SHP77 (cell line): ENCODE results near the gene USP54.
A peak's percentile ranks its signal among the peaks of the same experiment; 100 is the strongest.
"Not testable (repeated sequence)": the region's sequence is repeated elsewhere in the genome, so short reads cannot be mapped to it uniquely, and the experiment has no call there.

Experiments used
- DNase-seq, 2 experiments: peaks; one replicate each; lab custom pipeline; 2025; lab: John Stamatoyannopoulos, UW

USP54 gene, protein sequence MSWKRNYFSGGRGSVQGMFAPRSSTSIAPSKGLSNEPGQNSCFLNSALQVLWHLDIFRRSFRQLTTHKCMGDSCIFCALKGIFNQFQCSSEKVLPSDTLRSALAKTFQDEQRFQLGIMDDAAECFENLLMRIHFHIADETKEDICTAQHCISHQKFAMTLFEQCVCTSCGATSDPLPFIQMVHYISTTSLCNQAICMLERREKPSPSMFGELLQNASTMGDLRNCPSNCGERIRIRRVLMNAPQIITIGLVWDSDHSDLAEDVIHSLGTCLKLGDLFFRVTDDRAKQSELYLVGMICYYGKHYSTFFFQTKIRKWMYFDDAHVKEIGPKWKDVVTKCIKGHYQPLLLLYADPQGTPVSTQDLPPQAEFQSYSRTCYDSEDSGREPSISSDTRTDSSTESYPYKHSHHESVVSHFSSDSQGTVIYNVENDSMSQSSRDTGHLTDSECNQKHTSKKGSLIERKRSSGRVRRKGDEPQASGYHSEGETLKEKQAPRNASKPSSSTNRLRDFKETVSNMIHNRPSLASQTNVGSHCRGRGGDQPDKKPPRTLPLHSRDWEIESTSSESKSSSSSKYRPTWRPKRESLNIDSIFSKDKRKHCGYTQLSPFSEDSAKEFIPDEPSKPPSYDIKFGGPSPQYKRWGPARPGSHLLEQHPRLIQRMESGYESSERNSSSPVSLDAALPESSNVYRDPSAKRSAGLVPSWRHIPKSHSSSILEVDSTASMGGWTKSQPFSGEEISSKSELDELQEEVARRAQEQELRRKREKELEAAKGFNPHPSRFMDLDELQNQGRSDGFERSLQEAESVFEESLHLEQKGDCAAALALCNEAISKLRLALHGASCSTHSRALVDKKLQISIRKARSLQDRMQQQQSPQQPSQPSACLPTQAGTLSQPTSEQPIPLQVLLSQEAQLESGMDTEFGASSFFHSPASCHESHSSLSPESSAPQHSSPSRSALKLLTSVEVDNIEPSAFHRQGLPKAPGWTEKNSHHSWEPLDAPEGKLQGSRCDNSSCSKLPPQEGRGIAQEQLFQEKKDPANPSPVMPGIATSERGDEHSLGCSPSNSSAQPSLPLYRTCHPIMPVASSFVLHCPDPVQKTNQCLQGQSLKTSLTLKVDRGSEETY (N-terminal part only)

DNA sequence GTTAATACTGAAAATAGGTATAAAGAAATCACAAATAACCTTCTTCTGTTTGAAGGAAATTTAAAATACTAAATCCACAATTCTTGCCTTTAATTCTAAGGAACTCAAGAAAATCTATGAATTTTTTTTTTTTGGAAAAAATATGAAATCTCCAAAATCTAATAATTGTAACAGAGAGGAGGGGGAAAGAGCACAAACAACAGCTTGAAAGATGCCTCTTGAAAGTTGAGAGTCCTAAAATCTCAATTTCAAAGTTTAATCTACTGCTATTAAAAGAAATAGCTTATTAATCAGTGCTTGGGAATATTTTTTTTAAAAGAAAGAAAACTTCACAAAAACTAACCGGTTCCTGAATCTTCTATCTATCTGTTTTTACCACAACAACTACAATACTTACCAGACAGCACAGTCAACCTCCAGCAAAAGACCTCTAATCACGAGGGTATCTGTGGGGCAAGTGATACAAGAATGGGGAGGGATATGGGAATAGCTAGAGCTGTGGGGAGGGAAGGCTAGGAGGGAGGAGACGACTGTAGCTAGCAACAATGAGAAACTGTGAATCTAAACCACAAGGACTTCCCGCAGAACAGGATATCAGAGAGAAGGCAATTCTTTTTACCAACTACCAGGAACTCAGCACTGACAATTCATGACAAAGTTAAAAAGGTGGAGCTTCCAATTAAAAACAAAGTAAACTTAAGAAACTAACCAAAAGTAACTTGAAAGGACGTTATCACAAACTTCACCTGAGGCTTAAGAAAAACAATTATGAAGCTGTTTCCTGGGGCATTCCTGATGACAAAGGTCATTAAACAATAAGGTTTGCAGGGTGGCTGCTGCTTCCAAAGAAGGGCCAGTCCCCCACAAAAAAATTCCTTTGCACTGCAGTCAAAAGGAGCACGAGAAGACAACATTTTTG, at the start of gene USP54:
TSS of gene USP54 (minus strand) at position 462 of the 919 bp plus-strand sequence. CDS start 15,684 bp downstream, outside the sequence.
- DNase-seq, result no peak

DNA sequence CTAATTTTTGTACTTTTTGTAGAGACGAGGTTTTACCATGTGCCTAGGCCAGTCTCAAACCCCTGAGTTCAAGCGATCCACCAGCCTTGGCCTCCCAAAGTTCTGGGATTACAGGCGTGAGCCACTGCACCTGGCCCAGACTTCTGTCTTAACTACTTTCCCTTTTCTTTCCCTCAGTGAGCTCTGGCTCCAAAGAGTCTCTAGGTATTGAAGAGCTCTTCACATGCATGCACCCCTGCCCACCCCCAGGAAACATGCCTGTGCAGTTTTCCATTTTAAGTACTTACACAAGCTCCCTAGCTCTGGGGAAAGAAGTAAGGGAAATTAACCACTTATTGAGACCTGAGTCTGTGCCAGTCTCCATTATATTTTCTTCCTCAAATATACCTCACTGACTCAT, 48.1 kb upstream of the USP54 start:
- no peak for DNase-seq

DNA sequence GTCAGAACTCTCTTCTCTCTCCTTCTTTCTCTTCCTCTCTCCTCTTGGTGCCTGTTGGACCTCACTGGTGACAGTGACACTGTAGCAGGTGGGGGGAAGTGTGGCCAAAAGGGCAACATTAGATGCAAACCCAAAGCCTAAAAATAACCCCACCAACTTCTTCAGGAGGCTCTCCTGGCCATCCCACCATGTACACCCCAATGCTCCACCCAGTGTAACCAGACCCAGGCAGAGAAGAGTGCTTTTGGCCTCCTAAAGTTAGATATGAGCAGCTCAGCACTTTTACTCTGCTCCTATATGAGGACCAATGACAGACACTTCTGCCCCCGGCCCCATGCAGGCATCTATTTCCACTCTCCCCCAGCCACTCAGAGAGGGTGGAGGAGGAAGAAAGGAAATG, 44.6 kb upstream of the USP54 start:
- no peak for DNase-seq

DNA sequence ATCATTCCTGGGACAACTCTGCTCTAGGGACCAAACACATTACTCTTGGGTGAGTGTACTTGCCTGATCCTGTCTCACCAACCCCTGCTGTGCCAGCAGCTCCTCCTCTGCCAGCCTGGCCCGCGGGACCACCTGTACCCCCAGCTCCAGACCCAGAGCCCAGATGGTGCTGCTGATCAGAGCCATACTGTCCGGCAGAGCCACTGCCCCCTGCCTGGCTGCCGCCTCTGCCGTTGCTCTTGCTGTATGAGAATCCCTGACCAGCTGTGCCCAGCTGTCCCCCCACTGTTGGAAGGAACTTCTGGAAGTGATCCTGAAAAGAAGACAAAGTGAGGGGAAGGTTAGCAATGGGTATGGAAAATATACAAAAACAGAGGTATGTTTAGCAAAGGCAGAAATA, 43.3 kb upstream of the USP54 start:
- no peak for DNase-seq

DNA sequence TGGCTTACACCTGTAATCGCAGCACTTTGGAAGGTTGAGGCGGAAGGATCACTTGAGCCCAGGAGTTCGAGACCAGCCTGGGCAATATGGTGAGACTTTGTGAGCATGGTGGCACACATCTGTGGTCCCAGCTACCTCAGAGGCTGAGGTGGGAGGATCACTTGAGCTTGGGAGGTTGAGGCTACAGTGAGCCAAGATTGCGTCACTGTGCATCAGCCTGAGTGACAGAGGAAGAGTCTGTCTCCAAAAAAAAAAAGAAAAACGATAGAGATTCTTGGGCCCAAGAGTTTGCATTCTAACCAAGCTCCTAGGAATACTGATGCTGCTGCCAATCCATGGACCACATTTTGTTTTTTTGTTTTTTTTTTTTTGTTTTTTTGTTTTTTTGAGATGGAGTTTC, 38.0 kb upstream of the USP54 start:
- DNase-seq, result no peak

DNA sequence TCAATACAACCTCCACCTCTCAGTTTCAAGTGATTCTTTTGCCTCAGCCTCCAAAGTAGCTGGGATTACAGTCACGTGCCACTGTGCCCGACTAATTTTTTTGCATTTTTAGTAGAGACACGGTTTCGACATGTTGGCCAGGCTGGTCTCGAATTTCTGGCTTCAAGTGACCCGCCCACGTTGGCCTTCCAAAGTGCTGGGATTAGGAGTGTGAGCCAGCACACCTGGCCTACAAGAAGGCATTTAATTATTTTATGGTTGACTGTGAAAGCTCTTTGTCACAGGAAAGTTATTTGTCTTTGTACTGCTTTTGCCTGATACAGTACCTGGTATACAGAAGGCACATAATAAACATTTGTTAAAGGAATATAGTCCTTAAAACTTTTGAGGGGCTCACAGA, 37.3 kb upstream of the USP54 start:
- no peak for DNase-seq

DNA sequence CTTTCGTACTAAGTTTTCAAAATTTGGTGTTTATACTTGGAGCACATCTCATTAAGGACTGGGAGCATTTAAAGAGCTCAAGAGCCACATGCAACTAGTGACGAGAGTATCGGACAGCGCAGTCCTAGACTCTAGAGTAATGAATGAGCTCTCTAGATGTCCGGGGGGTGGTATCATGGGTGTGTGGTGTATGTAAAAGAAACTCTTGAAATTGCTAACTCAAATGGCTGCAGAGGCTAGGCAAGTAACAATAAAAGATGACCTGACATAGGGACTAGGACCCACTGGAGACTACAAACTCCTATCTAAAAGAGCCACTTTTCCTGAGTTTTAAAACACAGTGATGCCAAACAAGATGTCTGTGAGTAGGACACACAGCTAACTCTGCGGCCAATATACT, 36.2 kb upstream of the USP54 start:
- DNase-seq, result no peak

DNA sequence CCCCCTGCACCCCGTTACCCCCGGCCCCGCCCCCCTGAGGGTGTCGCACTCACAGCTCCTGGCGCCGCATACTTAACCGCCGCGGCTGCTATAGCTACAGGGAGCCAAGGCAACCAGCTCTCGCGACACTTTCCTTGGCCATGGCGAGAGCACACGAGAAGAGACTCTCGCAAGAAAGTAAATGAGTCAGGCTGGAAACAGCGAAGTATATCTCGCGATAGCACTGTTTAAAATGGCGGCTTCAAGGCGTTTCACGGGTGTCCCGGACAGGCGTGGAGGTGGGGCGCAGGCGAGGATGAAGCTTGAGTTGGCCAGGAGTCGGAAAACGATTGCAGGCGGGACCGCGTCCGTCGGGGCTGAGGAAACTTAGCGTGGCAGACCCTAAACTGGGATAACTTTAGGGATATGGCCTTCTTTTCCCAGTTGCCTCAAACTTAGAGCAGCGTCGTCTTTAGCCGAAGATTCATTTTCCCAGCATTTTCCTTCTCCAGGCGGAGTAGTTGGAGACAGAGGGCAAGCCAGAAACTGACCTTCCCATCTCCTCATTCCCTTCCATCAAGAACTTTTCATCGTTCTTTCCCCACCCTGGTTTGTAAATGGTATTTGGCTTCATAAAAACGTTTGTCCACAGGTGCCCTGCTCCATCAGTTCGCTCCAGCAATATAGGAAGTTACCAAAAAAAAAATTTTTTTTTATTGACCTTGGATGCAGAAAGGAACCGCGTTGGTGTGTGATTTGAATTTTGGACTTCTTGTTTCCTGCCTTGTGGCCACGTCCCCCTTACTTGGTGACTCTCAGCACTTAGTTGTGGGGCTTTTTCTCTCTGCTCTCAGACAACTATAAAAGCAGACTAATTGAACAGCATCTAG, 35.0 kb upstream of the USP54 start:
- peak; percentile 85 to 91 for DNase-seq

DNA sequence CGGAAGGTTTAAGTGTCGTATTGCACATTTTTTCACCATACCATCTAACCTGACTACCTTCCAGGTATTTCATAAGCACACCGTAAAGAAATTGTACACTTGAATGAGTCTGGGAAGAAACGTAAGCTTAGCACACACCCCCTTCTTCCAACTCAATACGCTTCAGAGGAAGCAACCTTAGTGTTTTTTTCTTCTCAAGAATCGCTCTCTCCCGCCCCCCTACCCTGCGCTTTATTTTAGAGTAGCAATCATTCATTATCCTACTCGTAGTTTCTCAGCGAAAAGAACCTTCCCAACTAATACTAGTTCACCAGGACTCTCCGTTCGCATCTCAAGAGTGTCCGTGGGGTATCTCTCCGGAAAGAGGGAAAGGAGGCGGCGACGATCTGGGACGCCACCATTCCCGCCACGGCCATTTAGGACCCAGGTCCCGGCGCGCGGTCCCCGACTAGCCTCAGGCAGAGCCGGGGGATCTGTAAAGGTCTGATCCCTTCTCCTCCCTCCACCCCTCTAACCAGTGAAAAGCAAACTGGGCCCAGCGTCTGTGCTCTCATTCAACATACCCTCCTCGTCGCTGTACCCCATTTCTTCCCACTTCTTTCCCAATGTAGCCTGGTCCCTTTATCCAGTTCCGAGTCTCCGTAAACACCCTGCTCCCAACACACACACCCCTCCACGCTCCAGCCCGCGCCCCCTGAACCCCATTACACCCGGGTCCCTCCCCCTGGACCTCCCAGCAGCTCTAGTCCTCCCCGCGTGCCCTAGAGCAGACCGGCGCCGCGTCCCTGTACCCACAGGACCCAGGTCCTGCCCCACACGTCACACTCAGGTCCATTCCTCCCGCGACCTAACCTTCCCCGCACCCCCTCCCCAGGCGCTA, 34.1 kb upstream of the USP54 start:
- no peak for DNase-seq

DNA sequence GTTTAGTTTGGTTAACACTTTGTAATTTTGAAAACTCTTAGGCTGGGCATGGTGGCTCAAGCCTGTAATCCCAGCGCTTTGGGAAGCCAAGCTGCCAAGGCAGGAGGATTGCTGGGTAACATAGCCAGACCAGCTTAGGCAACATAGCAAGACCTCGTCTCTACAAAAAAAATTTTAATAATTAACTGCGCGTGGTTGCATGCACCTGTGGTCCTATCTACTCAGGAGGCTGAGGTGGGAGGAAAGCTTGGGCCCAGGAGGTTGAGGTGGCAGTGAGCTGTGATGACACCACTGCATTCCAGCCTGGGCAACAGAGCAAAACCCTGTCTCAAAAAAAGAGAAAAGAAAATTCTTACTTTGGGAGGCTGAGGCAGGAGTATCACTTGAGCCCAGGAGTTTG, 31.9 kb upstream of the USP54 start:
- DNase-seq, result no peak

DNA sequence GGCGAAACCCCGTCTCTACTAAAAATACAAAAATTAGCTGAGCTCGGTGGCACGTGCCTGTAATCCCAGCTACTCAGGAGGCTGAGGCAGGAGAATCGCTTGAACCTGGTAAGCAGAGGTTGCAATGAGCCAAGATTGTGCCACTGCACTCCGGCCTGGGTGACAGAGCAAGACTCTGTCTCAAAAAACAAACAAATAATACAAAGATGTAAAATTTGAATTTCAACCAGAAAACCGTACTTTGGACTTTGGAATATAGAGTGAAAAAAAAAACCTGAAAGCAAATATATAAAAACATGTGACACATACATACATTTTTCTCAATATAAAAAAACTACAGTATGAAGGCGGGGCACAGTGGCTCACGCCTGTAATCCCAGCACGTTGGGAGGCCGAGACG, 29.8 kb upstream of the USP54 start:
- not testable (repeated sequence) for DNase-seq

DNA sequence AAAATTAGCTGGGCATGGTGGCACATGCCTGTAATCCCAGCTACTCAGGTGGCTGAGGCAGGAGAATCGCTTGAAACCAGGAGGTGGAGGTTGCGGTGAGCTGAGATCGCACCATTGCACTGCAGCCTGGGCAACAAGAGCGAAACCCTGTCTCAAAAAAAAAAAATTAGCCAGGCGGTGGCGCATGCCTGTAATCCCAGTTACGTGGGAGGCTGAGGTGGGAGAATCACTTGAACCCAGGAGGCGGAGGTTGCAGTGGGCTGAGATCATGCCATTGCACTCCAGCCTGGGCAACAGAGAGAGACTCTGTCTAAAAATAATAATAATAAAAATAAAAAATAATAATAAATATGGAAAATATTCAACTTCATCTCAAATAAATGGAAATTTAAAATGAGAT, 26.0 kb upstream of the USP54 start:
- not testable (repeated sequence) for DNase-seq

DNA sequence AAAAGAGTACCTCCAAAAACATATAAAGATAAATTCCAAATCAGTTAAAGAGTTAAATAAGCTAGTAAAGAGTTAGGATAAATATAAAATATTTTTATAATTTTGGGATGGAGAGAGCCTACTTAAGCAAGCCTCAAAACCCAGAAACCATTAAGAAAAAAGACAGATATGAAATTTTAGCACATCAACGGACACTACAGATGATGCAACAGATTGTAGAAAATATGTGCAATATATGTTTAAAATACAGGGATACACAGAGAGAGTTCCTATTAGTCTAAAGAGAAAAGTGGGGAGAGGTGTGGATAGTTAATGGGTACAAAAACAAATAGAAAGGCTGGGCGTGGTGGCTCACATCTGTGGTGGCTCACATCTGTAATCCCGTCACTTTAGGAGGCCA, 23.6 kb upstream of the USP54 start:
- DNase-seq, result no peak

DNA sequence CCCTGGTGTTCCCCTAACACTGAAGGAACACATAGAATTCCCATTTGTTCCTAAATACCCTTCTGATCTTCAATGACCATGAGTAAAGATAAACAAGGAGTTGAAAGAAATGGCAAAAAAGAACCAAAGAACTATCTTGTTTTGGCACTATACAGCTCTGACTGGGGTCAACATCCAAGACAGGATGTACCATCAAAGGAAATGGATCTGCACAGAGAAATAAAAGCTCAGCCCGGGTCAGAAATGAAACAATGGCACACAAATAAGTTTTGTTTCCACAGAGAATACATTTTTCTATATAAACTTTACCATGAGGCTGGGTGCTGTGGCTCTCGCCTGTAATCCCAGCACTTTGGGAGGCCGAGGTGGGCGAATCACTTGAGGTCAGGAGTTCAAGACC, 18.0 kb upstream of the USP54 start:
- no peak for DNase-seq

DNA sequence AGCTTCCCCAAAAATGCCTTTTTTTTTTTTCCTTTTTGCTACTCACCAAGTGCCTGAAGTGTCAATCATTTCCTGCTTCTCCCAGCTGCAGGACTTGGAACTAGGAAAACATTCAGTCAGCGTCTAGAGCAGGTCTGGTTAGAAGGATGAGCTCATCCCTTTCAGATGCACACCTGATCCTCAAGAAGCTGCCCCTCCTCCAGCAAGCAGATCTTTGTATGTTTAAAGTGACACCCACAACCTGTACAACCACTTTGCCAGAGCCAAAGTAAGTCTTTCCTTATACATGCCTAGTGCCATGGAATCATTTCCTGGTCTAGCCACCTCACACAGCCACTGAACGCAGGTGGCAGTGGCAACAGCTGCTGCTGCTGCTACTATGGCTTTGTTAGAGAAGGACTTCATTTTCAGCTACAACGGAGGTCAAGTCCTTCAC, 10.4 kb upstream of the USP54 start:
- DNase-seq, result peak; percentile 23 to 29

DNA sequence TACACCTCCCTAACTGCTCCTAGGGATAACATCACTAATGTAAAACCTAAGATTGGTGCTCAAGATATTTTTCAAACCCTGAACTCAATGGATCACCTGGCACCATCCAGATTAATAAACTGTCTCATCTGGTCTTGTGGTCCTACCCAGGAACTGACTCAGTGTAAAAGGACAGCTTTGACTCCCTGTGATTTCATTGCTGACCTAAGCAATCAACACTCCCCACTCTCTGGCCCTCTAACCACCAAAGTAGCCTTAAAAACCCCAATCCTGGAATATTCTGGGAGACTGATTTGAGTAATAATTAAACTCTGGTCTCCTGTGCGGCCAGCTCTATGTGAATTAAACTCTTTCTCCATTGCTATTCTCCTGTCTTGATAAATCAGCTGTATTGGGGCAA, 6.2 kb upstream of the USP54 start:
- DNase-seq, result no peak

DNA sequence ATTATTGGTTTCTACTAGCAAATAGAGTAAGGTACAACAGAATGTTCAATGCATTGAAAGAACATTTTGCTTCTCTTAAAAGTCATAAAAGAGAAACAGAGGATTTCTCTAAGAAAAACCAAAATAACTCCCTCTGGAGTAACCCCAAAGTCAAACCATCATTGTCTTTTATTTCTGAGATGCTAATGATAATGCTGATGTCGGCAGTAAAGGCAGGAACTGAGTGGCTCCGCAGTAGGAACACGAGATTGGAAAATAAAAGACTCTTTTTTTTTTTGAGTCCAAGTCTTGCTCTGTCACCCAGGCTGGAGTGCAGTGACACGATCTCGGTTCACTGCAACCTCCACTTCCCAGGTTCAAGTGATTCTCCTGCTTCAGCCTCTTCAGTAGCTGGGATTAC, 2.7 kb upstream of the USP54 start:
- no peak for DNase-seq

DNA sequence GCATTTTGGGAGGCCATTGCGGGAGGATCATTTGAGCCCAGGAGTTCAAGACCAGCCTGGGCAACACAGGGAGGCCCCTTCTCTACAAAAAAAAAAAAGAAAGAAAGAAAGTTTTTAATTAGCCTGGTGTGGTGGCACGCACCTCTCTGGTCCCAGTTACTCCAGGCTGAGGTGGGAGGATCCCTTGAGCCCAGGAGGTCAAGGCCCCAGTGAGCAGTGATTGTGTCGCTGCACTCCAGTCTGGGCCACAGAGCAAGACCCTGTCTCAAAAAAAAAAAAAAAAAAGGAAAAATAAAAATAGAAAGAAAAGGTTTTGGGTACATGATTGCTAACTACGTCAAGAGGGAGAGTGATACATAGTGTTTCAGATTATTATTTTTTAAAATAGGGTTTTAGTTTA, 2.0 kb upstream of the USP54 start:
- no peak for DNase-seq

DNA sequence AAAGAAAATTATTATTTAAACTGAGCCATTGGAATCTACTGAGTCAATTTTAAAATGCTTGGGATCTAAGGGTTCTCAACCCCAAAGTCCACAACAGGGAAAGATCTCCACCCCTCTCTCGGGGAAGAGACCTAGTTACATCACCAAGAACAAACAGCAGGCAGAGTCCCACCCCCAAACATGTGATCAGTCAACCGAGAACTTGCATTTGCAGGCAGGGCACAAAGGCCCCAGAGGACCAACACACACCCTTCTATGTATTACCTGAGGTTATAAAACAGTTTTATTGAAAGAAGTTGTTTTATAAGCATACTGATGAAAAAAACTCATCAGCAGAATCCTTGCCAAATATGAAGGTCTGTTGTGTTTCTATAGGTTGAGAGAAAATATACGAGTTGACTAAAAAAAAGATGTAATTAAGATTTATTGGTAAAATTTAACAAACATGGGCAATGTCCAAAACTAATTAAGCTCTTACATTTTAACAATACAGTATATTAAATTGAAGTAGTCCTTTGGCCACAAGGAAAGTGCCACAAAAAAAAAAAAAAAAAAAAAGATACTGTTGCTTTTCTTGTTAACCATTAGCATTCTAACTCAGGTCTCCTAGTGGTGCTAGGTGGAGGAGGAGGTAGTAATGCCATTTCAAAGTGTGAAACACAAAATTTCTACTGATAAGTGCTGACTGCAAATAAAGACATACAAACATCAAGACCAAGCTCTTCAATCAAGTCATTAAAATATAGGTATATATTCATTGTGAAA, 975 bp upstream of the USP54 start:
- DNase-seq, result peak; percentile 1 to 23
